GM21723 (cell line): Measurements from ENCODE around the gene GVQW3.
"Not testable (repeated sequence)": the region's sequence is repeated elsewhere in the genome, so short reads cannot be mapped to it uniquely, and the experiment has no call there.

ENCODE experiments used
- ATAC-seq: cut with Tn5 transposase; IDR thresholded peaks from one replicate; pipeline ENCODE4 v1.9.1; 2021; ENCODE audit warnings: mild to moderate bottlenecking, moderate library complexity; ENCODE audit not compliant: unreplicated experiment

GVQW3 gene

DNA sequence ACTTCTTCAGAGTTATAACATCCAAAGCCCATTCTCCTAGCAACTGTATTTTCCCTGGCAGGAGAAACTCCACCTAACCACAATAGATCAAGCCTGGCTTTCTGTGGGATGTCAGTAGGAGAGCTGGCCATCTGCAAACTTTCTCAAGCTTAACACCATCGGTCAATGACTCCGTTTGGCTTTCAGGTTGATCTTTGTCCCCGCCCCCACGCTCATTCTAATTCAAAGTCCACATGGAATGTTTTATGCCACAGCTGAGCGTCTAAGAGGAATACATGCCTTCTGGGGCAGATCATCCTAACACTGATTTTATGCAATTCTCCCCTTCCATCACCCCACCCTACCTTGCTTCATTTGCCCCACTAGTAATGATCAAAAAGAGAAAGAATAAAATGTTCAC is 4.8 kb downstream of the GVQW3 start:
- ATAC-seq, result no peak

DNA sequence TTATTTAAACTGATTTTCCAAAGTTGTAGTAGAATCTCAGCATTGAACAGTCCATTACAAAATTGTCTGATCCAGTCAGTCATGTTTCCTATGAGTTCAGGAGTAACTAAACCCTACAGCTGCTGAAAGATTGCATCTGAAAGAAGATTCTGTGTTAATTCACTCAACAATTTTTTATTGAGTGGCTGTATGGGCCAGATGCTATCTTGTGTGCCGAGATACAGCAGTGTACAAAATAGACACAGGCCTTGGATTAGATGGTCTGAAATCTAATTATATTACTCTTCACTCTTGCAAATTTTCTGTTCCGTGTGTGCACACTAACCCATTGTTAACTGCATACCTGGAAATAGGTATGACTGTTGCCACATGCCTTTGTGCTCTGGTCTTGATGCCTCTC is 7.3 kb downstream of the GVQW3 start:
- ATAC-seq, result no peak

DNA sequence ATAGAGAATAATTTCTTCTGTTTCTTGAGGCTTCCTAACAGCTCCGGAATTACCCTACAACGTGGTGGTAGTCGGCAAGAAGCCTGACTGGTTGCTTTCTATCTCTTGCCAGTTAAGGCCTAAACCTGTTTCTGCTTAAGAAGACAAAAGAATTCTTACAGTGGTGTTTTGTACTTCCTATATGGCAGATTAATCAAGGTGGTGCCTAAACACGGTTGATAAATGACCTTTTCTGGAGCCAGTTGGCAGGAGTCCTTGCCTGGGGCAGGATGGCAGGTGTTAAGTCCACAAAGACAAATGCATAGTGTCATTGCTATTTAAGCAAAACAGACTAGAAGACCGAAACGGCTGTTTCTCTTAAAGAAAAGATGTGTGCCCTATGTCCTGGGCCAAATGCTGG is 9.9 kb downstream of the GVQW3 start:
- no peak for ATAC-seq

- ATAC-seq, result no peak
Observed at GRCh38 chr11:76391811-76392475, 10.8 kb downstream of the GVQW3 start.

DNA sequence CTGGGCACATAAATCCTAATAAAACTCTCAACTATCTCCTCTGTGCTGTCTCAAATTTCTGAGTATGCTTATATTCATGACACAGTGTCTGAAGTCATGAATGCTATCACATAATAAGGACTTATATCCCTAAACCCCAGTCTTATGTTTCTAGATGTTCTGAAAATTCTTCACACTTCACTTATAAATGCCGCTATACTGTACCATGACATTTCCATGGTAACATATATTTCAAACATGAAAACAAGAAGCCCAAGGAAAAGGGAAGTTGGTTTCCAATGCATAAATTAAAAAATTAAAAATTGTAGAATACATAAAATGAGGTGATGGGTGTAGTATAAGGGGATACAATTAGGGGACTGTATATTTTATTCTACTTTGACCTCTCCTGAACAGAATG is 11.7 kb downstream of the GVQW3 start:
- no peak for ATAC-seq

GRCh38 chr11:76394411-76394810 is 13.3 kb downstream of the GVQW3 start:
- no peak for ATAC-seq

- ATAC-seq, result no peak
Observed at GRCh38 chr11:76395296-76395695, 14.2 kb downstream of the GVQW3 start.

DNA sequence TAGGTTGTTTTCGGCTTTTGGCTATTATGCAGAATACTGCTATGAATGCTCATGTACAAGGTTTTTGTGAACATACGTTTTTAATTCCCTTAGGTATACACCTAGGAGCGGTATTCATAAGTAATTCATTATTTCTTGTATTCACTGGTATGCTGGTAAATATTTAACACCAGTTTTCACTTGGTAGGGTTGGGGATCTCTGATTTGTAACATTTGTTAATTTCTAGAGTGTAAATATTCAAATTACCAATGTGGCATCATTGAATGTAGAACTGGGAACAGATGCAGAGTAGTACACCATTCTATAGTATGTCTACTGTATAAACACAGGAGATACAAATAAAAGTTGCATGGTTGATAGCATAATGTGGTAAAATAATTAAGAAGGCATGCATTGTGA is 16.3 kb downstream of the GVQW3 start:
- no peak for ATAC-seq

DNA sequence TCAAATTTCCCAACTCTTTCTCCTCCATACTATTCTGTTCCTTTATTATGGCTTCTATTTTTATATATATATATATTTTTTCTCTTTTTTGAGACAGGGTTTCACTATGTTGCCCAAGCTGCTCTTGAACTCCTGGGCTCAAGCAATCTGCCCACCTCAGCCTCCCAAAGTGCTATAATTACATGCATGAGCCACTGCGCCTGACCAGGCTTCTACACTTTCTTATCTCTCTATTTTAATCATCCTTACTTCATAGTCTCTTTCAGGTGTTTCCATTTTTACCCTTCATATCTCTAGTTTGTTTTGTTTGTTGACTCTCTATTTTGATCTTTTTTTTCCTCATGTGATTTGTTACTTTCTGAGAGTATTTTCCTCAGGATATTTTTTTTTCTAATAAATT is 19.8 kb downstream of the GVQW3 start:
- no peak for ATAC-seq

GRCh38 chr11:76401484-76401883 is 20.4 kb downstream of the GVQW3 start:
- not testable (repeated sequence) for ATAC-seq

DNA sequence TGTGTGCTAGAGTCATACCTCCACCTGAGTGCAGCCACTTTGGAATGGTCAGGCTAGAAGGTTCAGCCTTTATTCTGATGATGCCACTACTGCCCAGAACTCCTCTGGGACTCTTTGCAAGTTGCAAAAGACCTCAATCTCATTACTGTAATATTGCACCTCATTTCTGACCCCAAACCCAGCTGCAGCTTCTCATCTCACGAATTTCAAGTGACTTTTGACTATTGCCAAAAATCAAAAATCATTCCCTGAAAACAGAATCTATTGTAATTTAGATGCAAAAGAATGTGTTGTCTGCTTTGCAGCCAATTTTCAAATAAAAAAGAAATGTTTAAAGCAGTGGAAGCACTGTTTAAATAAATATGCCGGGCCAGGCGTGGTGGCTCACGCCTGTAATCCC is 25.2 kb downstream of the GVQW3 start:
- no peak for ATAC-seq

- ATAC-seq, result no peak
Observed at GRCh38 chr11:76408171-76408965, 27.2 kb downstream of the GVQW3 start.

GRCh38 chr11:76410851-76411357 is 29.8 kb downstream of the GVQW3 start:
- no peak for ATAC-seq

- ATAC-seq, result no peak
Observed at GRCh38 chr11:76415073-76415472, 34.0 kb downstream of the GVQW3 start.

- ATAC-seq, result no peak
Observed at GRCh38 chr11:76419896-76420295, 38.8 kb downstream of the GVQW3 start.

GRCh38 chr11:76424379-76424778 is 43.3 kb downstream of the GVQW3 start:
- no peak for ATAC-seq

- ATAC-seq, result no peak
Observed at GRCh38 chr11:76424891-76425290, 43.8 kb downstream of the GVQW3 start.

GRCh38 chr11:76426660-76427059 is 45.5 kb downstream of the GVQW3 start:
- no peak for ATAC-seq

DNA sequence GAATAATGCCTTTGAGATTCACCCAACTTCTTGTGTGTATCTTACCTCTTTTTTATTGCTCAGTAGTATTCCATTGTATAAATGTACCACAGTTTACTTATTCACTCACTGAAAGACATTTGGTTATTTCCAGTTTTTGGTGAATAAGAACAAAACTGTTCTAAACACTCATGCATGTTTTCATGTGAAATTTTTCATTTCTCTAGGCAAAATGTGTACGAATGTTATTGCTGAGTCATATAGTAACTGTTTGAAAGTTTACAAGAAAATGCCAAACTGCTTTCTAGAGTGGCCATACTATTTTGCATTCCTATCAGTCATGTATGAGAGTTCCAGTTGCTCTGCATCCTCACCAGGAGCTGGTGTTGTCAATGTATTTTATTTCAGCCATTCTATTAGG is 54.9 kb downstream of the GVQW3 start:
- no peak for ATAC-seq

GRCh38 chr11:76443268-76443980 is 62.3 kb downstream of the GVQW3 start:
- no peak for ATAC-seq

DNA sequence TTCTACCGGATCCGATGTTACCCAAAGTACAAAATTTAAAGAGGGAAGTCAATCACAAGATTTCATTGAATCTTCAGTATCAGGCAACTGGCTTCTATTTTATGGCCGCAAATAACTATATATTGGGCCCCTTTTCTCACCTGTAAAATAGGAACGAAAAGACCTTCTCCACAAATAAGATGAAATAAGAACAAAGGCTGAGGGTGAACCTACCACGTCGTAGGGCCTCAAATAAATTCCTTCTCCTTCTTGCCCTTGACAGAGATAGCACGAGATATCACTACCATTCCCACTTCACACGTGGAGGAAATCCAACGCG is 62.9 kb downstream of the GVQW3 start:
- ATAC-seq, result no peak
